Measurements from ENCODE around the gene PALM3.

GRCh38 chr19:14050512-14050911, 11.4 kb downstream of the PALM3 start:
- no peak for TF ChIP-seq CTCF (conservative IDR thresholded peaks at IDR 0.05; ENCODE audit: low read length)
- TF ChIP-seq EZH2phosphoT487 (IDR thresholded peaks at IDR 0.05; ENCODE audit: borderline replicate concordance, low read depth, low read length), result no peak

Measured in OCI-LY7 (cell line).